ENCODE measurements around the gene TCERG1.

GRCh38 chr5:146466521-146467349, 19.6 kb downstream of the TCERG1 start:
- TF ChIP-seq GATA2 (IDR thresholded peaks at IDR 0.05; ENCODE audit: low read depth, low read length) (no peak), GATA3 (IDR thresholded peaks at IDR 0.05; ENCODE audit: low read depth, low read length) (no peak)
